Muscle layer of colon (tissue), 2 donors: ENCODE results near the gene BIRC5.

Source experiments
- H3K27ac ChIP-seq: one replicate; pipeline ENCODE4 v1.7.0; 2013; ENCODE audit warnings: low read depth, mild to moderate bottlenecking, low read length, moderate library complexity
- H3K27me3 ChIP-seq, 2 donors: one replicate each; pipeline ENCODE4 v1.7.0; 2013; ENCODE audit warnings: low read length in 2 of 2, mild to moderate bottlenecking in 2 of 2; ENCODE audit not compliant: insufficient read depth in 2 of 2, control insufficient read depth in 1 of 2
- H3K36me3 ChIP-seq: one replicate; pipeline ENCODE4 v1.7.0; 2013; ENCODE audit warnings: mild to moderate bottlenecking, low read length; ENCODE audit not compliant: insufficient read depth
- H3K4me1 ChIP-seq: one replicate; pipeline ENCODE4 v1.7.0; 2013; ENCODE audit warnings: mild to moderate bottlenecking, low read length; ENCODE audit not compliant: insufficient read depth
- H3K4me3 ChIP-seq, 2 donors: one replicate each; pipeline ENCODE4 v1.7.0; 2013; ENCODE audit warnings: low read length in 2 of 2, low read depth in 1 of 2, mild to moderate bottlenecking in 1 of 2, moderate library complexity in 1 of 2
- H3K9ac ChIP-seq: one replicate; pipeline ENCODE4 v1.7.0; 2013; ENCODE audit warnings: low read length
- H3K9me3 ChIP-seq: one replicate; pipeline ENCODE4 v1.7.0; 2013; ENCODE audit warnings: mild to moderate bottlenecking, low read length
- donor health status: abdominal sarcoma.
- donor health status: Adenocarcinoma of cecum.

The BIRC5 gene

DNA sequence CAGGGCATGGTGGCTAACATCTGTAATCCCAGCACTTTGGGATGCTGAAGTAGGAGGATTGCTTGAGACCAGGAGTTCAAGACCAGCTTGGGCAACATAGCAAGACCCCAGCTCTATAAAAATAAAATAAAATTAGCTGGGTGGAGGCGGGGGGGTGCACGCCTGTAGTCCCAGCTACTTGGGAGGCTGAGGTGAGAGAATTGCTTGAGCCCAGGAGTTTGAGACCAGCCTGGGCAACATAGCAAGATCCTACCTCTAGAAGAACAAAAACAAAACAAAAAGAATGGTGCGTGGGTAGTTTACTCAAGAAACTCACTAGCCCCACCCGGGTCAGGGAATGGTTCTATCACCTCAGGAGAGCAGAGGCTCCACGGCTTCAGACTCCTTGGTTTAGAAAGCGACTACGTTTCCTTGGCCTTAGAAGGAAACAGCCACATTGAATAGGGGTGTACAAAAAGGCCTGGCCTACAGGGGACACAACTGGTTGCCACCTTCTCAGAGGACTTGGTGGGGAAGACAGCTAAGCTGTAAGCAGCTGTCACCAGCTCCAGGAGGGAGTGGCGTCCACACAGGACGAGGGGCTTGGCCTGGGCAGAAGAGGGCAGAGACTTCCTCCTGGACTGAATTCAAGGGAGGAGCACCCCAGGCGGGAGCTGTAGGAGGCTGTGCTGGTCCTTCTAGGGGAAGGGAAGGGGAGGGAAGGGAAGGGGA, 27.9 kb upstream of the BIRC5 start:
- H3K27ac ChIP-seq = no peak overlapping the region
- no peak overlapping the region for H3K4me3 ChIP-seq
- H3K36me3 ChIP-seq = no peaks in the 10 kb centered on the region
- peaks cover 23% of the 10 kb centered on the region for H3K4me1 ChIP-seq
- no peaks in the 10 kb centered on the region for H3K9me3 ChIP-seq
- no peaks in the 10 kb centered on the region for H3K27me3 ChIP-seq
- H3K9ac ChIP-seq = no peak overlapping the region

DNA sequence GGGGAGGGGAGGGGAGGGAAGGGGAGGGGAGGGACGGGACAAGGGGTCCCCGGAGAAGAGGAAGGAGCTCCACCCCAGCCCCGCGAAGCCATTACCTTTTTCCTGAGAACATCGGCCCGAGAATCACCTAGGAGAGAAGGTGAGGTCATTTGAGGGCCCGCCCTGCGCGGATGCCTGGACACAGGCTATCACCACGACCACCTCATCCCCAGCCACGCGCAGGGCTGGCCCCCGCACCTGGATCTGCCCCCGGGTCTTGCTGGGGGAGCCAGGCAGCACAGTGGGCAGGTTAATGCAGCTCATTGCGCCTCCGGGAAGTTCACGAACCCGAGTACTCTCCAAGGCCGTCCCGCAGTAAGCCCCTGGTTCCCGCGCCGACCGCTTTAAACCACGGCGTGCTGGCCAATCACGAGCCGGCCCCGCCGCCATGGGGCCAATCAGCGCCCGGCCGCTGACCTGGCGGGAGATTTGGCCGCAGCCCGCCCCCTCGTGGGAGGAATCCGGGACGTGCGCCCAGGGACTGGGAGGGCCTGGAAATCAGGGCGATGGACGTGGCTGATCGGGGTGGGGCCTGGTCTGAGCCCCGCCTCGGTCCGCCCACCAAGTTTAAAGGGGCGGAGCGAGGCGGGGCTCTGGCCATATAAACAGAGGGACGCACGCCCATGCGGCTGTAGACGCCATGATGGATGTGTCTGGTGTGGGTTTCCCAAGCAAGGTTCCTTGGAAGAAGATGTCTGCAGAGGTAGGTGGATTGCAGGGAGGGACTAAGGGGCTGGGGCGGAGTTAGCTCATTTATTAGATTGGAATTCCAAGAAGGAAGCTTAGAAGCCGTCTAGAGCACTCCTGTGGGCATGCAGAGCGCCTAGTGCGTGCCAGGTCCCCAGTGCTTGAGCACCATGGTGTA, 27.1 kb upstream of the BIRC5 start, which contains the start of the genes AFMID and TK1:
Gene AFMID (plus strand): TSS at position 671 of the 904 bp plus-strand sequence. CDS start 9 bp downstream, at position 680.
Gene TK1 (minus strand): TSS at position 361 of the 904 bp plus-strand sequence. CDS start 58 bp downstream, at position 303.
- H3K27ac ChIP-seq = no peak within 1 kb of the TSS
- H3K4me3 ChIP-seq = peak within 1 kb of the TSS; percentile 57 to 66
- H3K36me3 ChIP-seq = no peaks in the 10 kb centered on the region
- no peaks in the 10 kb centered on the region for H3K9me3 ChIP-seq
- peaks cover 23% of the 10 kb centered on the region for H3K4me1 ChIP-seq
- no peak within 1 kb of the TSS for H3K9ac ChIP-seq
- no peaks in the 10 kb centered on the region for H3K27me3 ChIP-seq

DNA sequence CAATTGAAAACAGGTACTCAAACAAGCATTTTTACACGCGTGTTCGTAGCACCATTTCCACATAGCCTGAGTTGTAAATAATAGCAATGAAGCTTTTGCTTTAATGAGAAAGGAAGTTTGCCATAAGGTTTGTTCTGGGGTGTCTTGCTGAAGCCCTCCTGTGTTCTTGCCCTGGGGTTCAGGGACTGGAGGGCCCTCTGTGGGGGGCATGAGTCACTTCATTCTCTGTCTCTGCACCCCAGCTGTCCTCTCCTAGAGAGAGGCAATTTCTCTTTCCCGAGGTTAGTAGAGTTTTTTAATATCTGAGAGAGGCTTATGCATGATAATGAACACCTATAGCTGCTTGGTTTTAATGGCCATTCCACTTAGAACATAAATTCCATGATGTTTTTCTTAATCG, 17.3 kb upstream of the BIRC5 start:
- Histone ChIP-seq H3K27me3 (no peaks in the 10 kb centered on the region), H3K9me3 (no peaks in the 10 kb centered on the region), H3K27ac (no peak overlapping the region), H3K9ac (no peak overlapping the region), H3K36me3 (no peaks in the 10 kb centered on the region), H3K4me1 (no peaks in the 10 kb centered on the region), H3K4me3 (no peak overlapping the region)

DNA sequence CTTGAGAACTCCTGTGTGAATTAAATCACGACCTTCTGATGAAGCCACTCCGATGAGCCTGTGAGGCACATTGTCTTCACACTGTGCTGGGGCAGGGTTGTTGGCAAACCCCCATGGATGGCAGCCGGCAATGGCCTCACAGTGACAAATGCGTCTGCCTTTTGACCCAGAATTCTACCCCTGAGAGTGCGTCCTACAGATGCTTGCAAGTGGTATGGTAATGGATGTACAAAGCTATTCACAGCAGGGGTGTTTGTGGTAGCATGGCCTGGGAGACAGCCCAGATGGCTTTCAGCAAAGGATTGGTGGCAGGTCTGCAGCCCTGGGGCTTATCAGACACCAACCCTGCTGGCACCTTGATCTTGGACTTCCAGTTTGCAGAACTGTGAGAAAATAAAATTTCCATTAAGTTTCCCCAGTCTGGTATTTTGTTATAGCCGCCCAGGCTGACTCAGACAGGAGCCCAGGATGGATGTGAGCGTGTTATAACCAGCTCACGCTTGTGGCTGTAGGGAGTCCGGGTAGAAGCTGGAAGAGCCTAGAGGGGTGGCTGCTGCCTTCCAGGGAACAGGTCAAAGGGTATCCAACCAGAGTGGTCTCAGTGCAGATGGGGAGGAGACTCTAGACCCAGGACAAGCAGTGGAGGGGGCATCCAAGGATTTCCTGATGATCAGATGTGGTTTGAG, 16.8 kb upstream of the BIRC5 start:
- H3K27ac ChIP-seq = no peak overlapping the region
- no peak overlapping the region for H3K4me3 ChIP-seq
- no peaks in the 10 kb centered on the region for H3K27me3 ChIP-seq
- no peaks in the 10 kb centered on the region for H3K36me3 ChIP-seq
- no peaks in the 10 kb centered on the region for H3K4me1 ChIP-seq
- H3K9ac ChIP-seq = no peak overlapping the region
- no peaks in the 10 kb centered on the region for H3K9me3 ChIP-seq

DNA sequence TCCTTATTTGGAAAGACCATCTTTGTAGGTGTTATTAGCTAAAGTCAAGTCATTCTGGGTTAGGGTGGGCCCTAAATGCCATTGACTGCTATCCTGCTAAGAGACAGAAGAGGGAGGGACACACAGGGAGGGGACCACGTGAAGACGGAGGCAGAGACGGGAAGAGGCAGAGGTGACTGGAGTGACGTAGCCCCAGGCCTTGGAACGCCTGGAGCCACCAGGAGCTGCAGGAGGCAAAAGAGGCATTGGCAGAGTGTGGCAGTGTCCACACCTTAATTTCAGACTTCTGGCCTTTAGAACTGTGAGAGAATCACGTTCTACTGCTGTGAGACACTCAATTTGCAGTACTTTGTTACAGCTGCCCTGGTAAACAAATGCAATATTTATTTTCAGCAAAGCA, 13.6 kb upstream of the BIRC5 start:
- Histone ChIP-seq H3K27ac (no peak overlapping the region), H3K9ac (no peak overlapping the region), H3K9me3 (no peaks in the 10 kb centered on the region), H3K4me1 (no peaks in the 10 kb centered on the region), H3K27me3 (no peaks in the 10 kb centered on the region), H3K4me3 (no peak overlapping the region), H3K36me3 (no peaks in the 10 kb centered on the region)

DNA sequence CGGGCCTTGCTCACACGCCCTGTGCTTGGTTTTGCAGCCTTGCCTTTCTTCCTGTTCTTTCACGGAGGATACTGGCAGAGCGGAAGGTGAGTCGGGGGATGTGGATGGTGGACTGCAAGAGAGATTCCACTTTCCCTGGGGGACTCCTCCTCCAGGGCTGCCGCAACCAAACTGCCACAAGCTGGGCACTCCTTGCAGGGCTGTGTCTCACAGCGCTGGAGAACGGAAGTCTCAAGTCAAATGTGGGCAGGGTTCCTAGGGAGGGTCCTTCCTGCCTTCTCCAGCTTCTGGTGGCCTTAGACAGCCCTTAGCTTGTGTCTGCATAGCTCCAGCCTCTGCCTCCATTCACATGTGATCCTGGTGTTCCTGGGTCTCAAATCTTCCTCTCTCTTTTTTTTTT, 11.4 kb upstream of the BIRC5 start:
- no peaks in the 10 kb centered on the region for H3K4me1 ChIP-seq
- H3K9me3 ChIP-seq = no peaks in the 10 kb centered on the region
- H3K4me3 ChIP-seq = no peak overlapping the region
- H3K27me3 ChIP-seq = no peaks in the 10 kb centered on the region
- H3K9ac ChIP-seq = no peak overlapping the region
- H3K36me3 ChIP-seq = no peaks in the 10 kb centered on the region
- no peak overlapping the region for H3K27ac ChIP-seq

DNA sequence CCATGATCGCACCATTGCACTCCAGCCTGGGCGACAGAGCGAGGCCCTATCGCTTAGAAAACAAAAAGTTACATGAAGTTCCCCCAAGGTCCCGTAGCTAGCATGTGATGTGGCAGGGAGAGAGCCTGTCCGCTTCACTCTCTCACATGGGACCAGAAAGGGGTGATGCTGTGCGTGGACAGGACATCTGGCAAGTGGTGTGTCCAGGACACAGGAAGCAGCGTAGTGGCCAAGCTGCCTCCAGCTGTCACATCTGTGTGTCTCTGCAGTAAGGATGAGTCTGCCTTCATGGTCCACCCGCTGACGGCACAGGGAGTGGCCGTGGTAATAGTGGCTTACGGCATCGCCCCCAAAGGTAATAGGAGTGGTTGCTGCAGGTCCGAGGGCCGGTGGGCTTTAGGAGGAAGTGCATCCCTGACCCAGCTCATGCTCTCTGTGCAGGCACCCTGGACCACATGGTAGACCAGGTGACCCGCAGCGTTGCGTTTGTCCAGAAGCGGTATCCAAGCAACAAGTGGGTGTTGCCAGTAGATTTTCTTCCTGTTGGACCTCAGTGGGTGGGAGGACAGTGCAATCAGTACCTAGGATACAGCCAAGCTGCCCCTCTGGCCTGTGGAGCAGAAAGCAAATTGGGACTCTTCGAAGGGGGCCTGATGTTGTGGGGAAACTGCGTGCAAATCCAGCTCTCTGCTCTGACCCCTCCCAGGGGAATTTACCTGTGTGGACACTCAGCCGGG, 9.5 kb upstream of the BIRC5 start:
- Histone ChIP-seq H3K27ac (no peak overlapping the region), H3K36me3 (no peaks in the 10 kb centered on the region), H3K4me1 (no peaks in the 10 kb centered on the region), H3K4me3 (no peak overlapping the region), H3K9me3 (no peaks in the 10 kb centered on the region), H3K27me3 (no peaks in the 10 kb centered on the region), H3K9ac (no peak overlapping the region)

DNA sequence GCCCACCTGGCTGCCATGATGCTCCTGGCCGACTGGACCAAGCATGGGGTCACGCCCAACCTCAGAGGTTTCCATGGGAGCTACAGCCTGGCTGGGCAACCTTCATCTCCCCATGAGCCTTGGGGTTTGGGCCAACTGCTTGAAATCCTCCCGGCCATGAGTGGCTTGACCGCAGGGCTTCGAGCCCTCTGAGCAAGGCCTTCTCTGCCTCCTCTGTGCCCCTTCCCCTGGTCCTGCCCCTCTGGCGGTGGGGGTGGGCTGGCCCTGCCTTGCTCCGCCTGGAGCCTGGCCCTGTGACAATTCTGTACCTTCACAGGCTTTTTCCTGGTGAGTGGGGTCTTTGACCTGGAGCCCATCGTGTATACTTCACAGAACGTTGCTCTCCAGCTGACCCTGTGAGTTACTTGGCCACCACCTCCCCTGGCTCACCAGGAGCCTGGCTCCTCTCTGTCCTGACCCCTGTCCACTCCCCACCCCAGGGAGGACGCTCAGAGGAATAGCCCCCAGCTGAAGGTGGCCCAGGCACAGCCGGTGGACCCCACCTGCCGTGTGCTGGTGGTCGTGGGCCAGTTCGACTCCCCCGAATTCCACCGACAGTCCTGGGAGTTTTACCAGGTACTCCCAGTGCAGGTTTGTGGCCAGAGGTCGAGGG, 8.8 kb upstream of the BIRC5 start:
- Histone ChIP-seq H3K9ac (no peak overlapping the region), H3K9me3 (no peaks in the 10 kb centered on the region), H3K27me3 (no peaks in the 10 kb centered on the region), H3K4me3 (no peak overlapping the region), H3K4me1 (no peaks in the 10 kb centered on the region), H3K36me3 (no peaks in the 10 kb centered on the region), H3K27ac (no peak overlapping the region)

DNA sequence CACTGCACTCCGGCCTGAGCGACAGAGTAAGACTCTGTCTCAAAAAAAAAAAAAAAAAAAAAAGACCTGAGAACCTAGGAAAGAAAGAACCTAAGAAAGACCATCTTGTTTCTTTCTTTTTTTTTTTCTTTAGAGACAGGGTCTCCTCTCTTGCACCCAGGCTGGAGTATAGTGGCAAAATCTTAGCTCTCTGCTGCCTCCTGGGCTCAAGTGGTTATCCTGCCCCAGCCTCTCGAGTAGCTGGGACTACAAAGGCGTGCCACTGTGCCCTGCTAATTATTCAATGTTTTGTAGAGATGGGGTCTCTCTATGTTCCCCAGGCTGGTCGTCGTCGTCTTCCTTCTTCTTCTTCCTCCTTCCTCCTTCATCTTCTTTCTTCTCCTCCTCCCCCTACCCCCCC, 7.8 kb upstream of the BIRC5 start:
- Histone ChIP-seq H3K36me3 (no peaks in the 10 kb centered on the region), H3K4me3 (no peak overlapping the region), H3K27me3 (no peaks in the 10 kb centered on the region), H3K9ac (no peak overlapping the region), H3K9me3 (no peaks in the 10 kb centered on the region), H3K4me1 (no peaks in the 10 kb centered on the region), H3K27ac (no peak overlapping the region)

DNA sequence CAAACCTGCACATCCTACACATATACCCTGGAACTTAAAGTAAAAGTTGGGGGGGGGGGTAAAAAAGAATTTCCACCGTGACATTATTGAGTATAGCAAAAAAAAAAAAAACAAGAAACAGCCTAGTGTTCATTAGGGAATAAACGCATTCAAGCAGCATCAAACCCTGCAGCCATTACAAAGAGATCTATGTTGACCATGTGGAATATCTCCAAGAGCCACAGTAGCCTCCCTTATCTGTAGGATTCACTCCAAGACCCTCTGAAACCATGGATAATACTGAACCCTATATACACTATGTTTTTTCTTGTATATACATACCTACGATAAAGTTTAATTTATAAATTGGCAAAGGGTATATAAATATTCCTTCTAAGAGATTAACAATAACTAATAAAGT, 5.6 kb upstream of the BIRC5 start:
- H3K36me3 ChIP-seq = no peaks in the 10 kb centered on the region
- H3K4me1 ChIP-seq = no peaks in the 10 kb centered on the region
- H3K4me3 ChIP-seq = no peak overlapping the region
- H3K27ac ChIP-seq = no peak overlapping the region
- no peaks in the 10 kb centered on the region for H3K9me3 ChIP-seq
- H3K9ac ChIP-seq = no peak overlapping the region
- H3K27me3 ChIP-seq = no peaks in the 10 kb centered on the region
